Measurements from ENCODE around the gene TAP1.

Gene TAP1

GRCh38 chr6:32799168-32799567, 54.3 kb downstream of the TAP1 start:
- no peak for DNase-seq

GRCh38 chr6:32796848-32797776, 56.4 kb downstream of the TAP1 start:
- no peak for DNase-seq

Data from NCI-H1048 (cell line).